AG04449 (cell line): Measurements from ENCODE around the gene SMAD3.

Experiments used
- CTCF ChIA-PET: fragments of 350-600 bp; formaldehyde crosslinking; extraction: SDS; loops from one replicate; lab custom pipeline; 2021; ENCODE audit warnings: antibody characterized with exemption; lab: Yijun Ruan, JAX
- POLR2A ChIA-PET: fragments of 400-600, 350-600 bp; formaldehyde crosslinking; extraction: SDS; loops from one replicate; lab custom pipeline; 2020; ENCODE audit warnings: antibody characterized with exemption, inconsistent platforms; lab: Yijun Ruan, JAX
- DNase-seq: peaks from one replicate; pipeline ENCODE4 v3.0.0-alpha.2; 2010; ENCODE audit warnings: low read depth, low spot score
- H3K4me3 ChIP-seq: 2 replicates; pipeline ENCODE4 v1.5.1; 2011; ENCODE audit warnings: low read depth, mild to moderate bottlenecking, control low read depth, low read length
- TF ChIP-seq, protein P1 (sequence below): IDR thresholded peaks from one replicate; pipeline ENCODE4 v1.5.1; 2011; ENCODE audit warnings: mild to moderate bottlenecking, moderate library complexity, low read length, control low read depth, inconsistent platforms; ENCODE audit not compliant: insufficient read depth; ENCODE audit errors: missing control alignments

SMAD3 gene

DNA sequence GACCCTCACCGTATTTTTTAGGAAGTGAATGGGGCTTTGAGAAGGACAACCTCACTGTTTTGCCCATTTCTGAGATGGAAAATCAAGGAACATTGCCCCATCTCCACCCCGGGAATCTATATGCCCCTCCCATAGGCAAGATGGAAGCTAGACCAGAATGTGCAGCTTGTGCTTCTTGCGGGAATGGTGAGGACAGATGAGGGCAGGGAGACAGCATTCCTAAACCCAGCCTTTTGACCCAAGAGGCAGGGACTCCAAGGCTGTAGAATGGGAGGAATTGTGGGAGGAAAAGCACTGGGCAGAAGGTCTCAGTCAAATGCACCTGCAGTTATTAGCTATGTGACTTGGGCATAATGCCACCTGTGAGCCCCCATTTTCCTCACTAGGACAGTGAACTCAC lies 66.9 kb downstream of the SMAD3 start:
- ChIA-PET POLR2A (no interaction called here), CTCF (interaction anchor here (1.2 to 1.6 kb wide), 2 partner anchors 11 to 186 kb away, joined by 3 to 5 read pairs; no protein-coding TSS in a partner anchor)
- no peak for DNase-seq
- TF ChIP-seq, protein P1, sequence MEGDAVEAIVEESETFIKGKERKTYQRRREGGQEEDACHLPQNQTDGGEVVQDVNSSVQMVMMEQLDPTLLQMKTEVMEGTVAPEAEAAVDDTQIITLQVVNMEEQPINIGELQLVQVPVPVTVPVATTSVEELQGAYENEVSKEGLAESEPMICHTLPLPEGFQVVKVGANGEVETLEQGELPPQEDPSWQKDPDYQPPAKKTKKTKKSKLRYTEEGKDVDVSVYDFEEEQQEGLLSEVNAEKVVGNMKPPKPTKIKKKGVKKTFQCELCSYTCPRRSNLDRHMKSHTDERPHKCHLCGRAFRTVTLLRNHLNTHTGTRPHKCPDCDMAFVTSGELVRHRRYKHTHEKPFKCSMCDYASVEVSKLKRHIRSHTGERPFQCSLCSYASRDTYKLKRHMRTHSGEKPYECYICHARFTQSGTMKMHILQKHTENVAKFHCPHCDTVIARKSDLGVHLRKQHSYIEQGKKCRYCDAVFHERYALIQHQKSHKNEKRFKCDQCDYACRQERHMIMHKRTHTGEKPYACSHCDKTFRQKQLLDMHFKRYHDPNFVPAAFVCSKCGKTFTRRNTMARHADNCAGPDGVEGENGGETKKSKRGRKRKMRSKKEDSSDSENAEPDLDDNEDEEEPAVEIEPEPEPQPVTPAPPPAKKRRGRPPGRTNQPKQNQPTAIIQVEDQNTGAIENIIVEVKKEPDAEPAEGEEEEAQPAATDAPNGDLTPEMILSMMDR = no peak
- H3K4me3 ChIP-seq = no peak overlapping the region

DNA sequence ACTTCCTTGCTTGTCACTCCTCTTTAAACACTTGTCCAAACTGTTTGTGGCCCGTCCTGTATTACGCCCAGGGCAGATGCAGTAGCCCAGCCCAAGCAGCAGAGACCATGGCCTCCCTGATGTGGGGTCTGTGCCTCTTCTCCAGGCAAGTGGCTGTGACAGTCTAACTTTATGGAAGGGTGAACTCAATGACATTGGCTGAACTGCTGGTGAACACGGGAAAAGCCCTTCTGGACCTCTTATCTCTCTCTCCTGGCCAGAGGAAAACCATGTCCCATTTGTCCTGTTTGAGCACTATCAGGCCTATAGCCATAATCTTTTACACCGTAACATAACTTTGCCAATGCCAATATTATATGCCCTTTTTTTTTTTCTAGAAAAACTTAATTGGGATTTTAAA lies 67.6 kb downstream of the SMAD3 start:
- no peak for DNase-seq
- no peak overlapping the region for H3K4me3 ChIP-seq
- ChIA-PET POLR2A (no interaction called here), CTCF (interaction anchor here (1.2 kb wide), 1 partner anchor 10 kb away, joined by 3 read pairs; no protein-coding TSS in a partner anchor)
- TF ChIP-seq, protein P1 = no peak

DNA sequence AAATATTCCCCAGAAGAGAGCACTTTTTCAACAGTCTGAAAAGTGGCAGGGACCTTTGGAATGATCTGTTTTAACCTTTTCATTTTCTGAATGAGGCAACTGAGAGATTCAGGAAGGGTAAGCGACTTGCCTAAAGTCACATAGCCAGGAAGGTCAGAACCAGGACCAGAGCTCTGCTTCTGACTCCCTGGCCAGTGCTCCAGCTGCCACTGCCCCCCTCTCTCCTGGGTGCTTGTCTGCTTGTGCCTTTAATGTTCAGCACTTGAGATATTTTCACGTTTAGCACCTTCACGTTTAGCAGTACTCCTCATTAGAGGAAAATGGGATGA lies 68.3 kb downstream of the SMAD3 start:
- no peak for DNase-seq
- POLR2A ChIA-PET = no interaction called here
- TF ChIP-seq, protein P1 = no peak
- CTCF ChIA-PET = interaction anchor here (1.6 kb wide), 1 partner anchor 15 kb away, joined by 7 read pairs; no protein-coding TSS in a partner anchor
- no peak overlapping the region for H3K4me3 ChIP-seq

DNA sequence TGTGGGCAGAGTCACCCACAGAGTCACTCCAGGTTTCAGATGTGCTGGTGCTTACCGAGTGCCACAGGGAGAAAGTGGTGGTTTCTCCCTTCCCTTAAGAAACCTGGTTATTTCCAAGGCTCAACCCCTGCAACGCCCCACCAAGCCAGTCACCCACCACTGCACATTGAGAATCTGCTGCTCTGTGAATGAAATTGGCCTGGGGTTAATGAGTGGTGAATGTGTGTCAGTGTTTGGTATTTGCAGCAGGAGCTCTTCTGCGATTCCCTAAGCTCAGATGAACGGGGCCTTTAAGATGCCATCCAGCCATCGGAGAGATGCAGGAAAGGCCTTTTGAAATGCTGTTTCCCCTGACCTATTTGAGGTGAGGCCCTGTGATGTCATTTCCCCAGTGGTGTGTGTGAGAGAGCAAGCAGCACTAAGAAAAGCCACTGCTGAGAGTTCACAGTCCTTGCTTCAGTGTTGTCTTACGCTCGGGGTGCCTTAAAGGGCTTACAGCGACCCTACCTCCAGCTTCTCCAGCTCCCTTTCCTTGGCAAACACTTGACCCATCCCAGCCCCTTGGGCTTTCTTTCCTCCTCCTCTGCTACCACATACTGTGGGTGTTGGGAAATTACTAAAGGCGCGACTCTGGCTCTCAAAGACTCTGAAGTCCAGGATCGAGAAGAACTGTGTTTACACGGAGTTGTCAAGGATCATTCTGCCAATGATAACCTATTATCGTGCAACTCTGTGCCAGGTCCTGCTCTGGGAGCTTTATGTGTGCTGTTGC lies 68.9 kb downstream of the SMAD3 start:
- TF ChIP-seq, protein P1 = no peak
- DNase-seq = no peak
- H3K4me3 ChIP-seq = no peak overlapping the region
- ChIA-PET CTCF (interaction anchor here (1.0 to 1.8 kb wide), 3 partner anchors 9 to 14 kb away, joined by 4 to 7 read pairs (median 5); no protein-coding TSS in a partner anchor), POLR2A (no interaction called here)

DNA sequence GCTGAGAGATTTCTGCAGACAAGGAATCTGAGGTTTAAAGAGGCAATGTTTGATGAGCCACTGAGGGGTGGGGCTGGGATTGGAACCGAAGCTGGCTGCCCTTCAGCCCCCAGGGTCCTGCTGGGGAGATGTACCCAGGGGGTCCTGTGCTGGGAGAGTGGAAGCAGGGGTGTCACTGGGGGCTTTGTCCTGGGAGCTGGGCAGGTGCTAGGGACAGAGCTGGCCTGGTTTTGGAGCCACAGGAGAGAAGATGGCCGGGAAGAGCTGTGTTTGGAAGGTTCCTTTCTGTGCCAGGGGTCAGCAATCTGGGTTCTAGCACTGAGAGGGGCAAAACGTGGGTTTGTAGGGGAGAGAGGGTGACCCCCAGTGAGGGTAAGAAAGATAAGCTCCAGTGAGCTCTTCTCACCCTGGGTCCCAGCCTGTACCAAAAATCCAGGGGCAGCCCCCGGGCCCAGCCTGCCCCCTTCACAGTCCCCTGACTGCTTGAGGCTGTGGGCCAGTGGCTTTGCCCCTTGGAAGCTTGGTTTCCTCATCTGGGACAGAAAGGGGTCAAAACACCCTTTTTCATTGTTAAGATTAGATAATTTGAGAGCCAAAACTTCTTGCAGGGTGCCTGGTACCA lies 69.6 kb downstream of the SMAD3 start:
- DNase-seq = no peak
- TF ChIP-seq, protein P1 = no peak
- POLR2A ChIA-PET = no interaction called here
- CTCF ChIA-PET = interaction anchor here (1.0 to 1.8 kb wide), 5 partner anchors 8 to 189 kb away, joined by 3 to 7 read pairs (median 4); no protein-coding TSS in a partner anchor
- no peak overlapping the region for H3K4me3 ChIP-seq

DNA sequence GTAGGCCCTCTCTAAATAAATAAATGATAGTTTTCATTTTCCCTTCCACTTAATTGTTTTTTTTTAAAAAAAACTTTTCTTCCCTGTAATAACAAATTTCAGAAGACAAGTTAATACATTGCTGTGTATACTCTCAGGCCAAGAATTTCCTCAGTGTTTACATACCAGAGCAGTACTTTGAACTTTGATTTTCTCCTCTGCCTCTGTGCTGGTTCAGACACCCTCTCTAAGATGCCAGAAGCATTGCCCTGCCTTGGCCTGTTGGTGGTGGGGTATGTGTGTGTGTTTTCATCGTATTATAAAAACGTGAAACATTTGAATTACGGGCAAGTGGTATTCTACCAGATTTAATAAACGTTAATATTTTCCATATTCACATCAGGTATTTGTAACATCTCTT lies 70.1 kb downstream of the SMAD3 start:
- TF ChIP-seq, protein P1 = no peak
- POLR2A ChIA-PET = interaction anchor here (0.6 kb wide), 1 partner anchor 11 kb away, joined by 3 read pairs; no protein-coding TSS in a partner anchor
- CTCF ChIA-PET = interaction anchor here (1.0 to 1.8 kb wide), 4 partner anchors 9 to 189 kb away, joined by 3 to 5 read pairs (median 4); no protein-coding TSS in a partner anchor
- H3K4me3 ChIP-seq = no peak overlapping the region
- no peak for DNase-seq
